DMS53 treated with DMSO at 0.1 percent for 48 hours (cell line): ENCODE results near the gene SLC26A5.

Experiments used
- DNase-seq: peaks from one replicate; lab custom pipeline; 2025; ENCODE audit not compliant: unreplicated experiment; lab: John Stamatoyannopoulos, UW

Gene SLC26A5

GRCh38 chr7:103348452-103348851, 97.6 kb downstream of the SLC26A5 start:
- no peak for DNase-seq

GRCh38 chr7:103347507-103348267, 98.3 kb downstream of the SLC26A5 start, which contains the start of gene PSMC2:
Gene PSMC2 (plus strand): TSS chr7:103347643. CDS start chr7:103347712, 69 bp downstream.
- peak; percentile 86 for DNase-seq

GRCh38 chr7:103346396-103346795, 99.6 kb downstream of the SLC26A5 start:
- no peak for DNase-seq

GRCh38 chr7:103344453-103345149, 101.4 kb downstream of the SLC26A5 start, which contains the start of gene DNAJC2:
Gene DNAJC2 (minus strand): TSS chr7:103344767. CDS start chr7:103344622, 145 bp downstream.
- DNase-seq: peak; percentile 90

GRCh38 chr7:103343758-103344452, 102.1 kb downstream of the SLC26A5 start:
- DNase-seq: no peak

GRCh38 chr7:103343332-103343731, 102.7 kb downstream of the SLC26A5 start:
- no peak for DNase-seq

GRCh38 chr7:103341466-103341865, 104.5 kb downstream of the SLC26A5 start:
- no peak for DNase-seq

GRCh38 chr7:103338864-103339263, 107.1 kb downstream of the SLC26A5 start:
- DNase-seq: no peak

GRCh38 chr7:103336761-103337160, 109.2 kb downstream of the SLC26A5 start:
- DNase-seq: no peak

GRCh38 chr7:103325744-103326143, 120.3 kb downstream of the SLC26A5 start:
- no peak for DNase-seq
